GM19468 (cell line): ENCODE data around the gene HMX3.

Experiments
- ATAC-seq: cut with Tn5 transposase; IDR thresholded peaks from one replicate; pipeline ENCODE4 v1.9.1; 2021; ENCODE audit warnings: mild to moderate bottlenecking, moderate library complexity, moderate number of reproducible peaks; ENCODE audit not compliant: unreplicated experiment; ENCODE audit errors: extremely low read depth

HMX3 gene

DNA sequence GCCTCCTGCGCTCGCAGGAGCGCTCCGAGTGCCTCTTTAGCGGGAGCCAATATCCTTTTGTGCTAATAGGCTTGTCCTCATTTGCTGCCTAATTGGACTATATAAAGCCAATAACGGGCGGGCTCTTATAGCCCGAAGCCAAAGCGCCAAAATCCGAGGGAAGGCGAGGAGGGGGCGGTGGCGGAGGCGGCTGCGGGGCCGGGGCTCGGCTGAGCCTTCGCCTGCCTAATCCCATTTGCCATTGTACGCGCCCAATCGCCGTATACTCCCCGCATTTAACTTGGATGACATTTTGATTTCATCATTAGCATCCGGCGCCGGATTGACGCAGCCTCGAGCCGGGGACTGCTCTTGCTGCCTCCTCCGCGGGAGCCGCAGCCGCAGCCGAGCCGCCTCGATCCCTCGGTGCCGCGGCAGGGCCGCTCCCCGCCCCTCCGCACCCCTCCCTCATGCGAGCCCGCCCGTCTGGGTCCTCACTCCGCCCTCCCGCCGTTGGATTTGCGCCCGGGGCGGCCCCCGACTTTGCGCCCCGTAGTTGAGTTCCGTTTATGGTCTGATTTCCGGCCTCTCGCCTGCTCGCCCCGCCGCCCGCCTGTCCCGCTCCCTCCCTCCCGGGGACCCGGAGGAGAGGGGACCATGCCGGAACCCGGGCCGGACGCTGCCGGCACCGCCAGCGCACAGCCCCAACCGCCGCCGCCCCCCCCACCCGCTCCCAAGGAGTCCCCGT is at the start of gene HMX3:
TSS of gene HMX3 (plus strand) at position 556 of the 727 bp plus-strand sequence. CDS start at position 637, 81 bp downstream.
- ATAC-seq: no peak

DNA sequence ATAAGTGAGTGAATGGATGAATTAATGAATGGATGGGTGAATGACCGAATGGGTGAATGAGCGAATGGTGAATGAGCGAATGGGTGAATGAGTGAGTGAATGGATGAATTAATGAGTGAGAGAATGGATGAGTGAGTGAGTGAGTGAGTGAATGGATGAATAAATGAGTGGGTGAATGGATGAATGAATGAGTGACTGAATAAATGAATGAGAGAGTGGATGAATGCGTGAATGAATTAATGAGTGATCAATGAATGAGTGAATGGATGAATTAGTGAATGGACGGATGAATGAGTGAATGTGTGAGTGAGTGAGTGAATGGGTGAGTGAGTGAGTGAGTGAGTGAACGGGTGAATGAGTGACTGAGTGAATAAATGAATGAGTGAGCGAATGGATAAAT is 49.5 kb upstream of the HMX3 start:
- no peak for ATAC-seq

DNA sequence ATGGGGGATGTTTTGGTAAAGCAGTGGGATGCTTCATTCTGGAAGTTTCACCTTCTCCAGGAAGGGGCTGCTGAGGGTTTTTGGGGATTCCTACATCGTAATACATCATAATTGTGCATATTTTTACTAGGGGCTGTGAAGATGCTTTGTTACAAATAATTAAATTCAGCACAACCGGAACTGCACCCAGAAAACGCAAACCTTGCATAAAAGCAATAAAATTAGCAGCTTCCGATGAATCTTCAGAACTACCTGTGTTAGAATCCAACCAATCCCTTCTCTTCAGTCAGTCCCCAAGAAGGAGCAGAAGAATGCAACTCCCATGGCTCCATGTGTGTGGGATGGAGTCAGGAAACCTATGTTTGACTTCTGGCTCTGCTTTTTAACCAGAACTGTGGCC is 48.4 kb upstream of the HMX3 start:
- ATAC-seq: no peak

DNA sequence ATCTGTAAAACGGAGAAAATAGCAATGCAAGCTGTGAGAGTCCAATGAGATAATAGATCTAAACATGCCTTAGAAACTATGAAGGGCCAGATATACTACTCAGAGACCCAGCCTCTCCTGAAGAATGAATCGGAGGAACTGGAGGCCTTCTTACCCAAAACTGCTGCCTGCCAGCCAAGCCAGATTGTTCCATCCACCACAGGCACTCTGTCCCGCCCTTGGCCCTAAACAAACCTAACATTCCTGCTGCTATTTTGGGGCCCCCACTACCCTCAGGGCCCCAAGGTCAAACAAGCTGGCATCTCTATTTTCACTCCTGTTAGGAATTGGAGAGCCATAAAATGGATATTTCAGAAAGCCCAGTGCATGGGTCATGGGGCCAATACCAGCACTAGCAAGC is 48.0 kb upstream of the HMX3 start:
- ATAC-seq: no peak

DNA sequence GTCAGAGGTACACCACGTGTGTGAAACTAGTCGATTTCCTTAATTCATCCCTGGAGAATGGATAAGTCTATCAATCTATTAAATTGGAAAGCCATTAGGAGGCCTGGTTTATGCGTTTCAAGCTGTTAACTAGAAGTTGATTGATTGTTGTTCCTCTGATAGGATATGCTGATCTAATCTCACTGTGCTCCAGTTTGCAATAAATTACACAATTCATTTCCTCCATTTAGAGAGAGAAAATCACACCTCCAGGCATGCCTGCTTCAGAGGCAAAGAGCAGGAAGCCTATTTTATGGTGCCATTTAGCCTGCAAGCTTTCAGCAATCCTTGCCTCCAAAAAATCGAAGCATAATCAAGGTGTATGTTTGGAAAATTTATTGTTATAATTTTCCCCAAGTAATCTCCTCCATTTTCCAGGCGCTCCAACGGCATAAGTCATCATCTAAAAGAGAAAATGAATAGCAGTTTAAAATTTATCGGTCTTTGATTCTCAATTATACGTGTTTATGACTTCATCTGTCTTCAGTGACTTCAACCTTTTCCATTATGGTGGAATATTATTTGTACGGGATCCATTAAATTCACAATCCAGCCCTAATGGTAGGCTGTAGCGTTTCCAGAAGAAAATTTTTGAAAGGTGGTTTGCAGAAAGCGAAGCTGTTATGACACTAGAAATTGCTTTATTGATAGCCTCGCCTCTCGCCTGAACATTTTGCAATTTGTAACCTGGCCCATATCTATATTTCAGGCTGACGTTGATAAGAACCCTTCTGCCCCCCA is 42.9 kb upstream of the HMX3 start:
- no peak for ATAC-seq

DNA sequence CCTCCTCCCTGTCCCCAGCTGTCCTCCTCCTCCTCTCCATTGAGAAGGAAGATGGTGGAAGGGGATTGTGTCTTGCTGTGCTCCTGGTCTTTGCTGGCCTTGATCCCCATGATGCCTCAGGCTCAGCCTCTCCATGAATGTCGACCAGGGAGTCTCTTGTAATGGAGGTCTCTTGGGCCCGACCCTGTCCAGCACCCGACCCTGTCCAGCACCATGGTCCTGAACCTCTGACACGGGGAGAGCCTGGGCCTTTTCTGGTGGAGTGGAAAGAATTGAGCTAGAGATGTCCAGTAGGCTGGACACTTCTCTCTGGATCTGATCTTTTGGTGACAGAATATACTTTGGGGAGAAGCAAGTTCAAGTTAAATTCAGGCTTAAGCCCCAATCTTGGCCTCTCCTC is 42.3 kb upstream of the HMX3 start:
- ATAC-seq: no peak

DNA sequence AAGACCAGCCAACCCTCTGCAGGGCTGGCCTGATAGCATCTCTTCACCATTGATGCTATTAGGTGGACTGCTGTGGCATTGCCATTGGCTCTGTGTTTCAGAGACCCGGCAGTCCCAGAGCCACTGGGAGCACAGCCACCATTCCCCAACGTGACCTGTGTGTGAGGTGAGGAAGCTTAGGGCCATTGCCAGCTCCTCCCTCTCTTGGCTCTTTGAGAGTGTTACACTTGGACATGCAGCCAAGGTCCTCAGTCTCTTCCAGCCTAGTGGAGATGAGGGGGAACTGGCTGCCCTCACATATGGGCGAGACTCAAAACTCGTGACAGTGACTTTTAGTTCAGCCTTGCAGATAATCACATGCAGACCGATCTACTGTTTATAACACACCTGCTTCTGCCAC is 39.3 kb upstream of the HMX3 start:
- no peak for ATAC-seq

DNA sequence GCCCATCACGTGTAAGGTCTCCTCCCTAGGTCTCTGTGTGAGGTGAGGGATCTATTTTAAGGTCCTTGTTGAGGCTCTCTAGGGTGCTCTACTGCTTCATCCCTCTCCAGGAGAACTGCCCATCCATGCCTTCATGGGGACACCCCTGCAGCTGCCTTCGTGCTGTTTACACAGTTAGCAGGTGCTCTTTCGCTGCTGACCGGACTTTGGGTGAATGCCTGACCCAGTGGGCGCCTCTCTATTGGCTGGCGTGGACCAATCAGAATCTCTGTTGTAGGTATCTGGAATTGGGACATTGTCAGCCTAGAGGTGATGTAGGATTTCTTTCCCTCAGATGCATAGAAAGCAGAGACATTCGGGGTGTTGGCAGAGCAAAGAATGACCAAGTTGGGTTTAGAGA is 38.7 kb upstream of the HMX3 start:
- ATAC-seq: no peak

DNA sequence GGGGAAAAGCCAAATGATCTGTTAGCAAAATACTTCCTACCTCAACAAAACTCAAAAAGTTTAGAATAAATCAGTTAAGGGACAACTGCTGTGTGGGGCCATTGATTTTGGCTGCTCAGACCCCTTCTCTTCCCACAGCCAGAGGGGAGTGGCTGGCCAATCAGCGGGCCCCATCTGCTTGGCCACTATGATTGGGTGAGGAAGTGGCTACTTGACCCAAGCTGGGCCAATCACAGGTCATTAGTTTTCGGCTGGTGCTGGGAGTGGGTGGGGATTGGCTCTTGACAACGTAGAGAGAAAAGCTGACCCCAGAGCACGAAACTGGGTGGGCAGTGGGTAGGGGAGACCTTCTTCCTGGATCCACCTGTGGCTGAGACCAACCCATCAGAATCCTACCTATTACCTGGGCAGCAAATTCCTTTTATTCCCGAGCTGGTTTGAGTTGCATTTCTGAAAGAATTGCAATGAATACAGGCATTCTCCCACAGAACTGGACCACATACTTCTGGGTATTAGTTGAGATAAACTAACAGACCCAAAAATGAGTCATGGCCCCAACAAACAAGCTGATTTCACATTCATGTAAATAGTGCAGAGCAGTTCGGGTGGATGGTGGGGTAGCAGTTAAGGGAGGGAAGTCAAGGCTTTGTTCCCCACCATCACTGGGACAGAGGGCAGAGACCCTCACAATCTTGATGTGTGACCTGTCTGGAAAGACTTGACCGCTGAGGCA is 35.6 kb upstream of the HMX3 start:
- no peak for ATAC-seq

DNA sequence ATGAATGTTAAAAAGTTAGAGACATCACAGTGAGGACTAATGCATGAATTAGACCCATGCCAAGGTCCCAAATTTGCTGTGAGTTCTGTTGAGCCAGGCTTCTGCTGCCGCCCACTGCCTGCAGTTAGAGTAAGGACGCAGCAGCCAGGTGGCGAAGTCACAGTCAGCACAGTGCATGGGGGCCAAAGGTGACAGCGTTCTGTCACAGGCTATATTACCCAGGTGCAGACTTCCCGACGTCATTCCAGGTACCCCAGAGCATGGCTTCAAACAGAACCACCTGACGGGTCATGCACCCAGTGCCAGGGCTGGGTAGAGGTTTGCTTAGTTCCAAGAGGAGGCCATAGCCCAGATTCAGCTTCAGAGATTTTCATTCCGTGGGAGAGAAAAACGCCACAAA is 33.9 kb upstream of the HMX3 start:
- no peak for ATAC-seq

DNA sequence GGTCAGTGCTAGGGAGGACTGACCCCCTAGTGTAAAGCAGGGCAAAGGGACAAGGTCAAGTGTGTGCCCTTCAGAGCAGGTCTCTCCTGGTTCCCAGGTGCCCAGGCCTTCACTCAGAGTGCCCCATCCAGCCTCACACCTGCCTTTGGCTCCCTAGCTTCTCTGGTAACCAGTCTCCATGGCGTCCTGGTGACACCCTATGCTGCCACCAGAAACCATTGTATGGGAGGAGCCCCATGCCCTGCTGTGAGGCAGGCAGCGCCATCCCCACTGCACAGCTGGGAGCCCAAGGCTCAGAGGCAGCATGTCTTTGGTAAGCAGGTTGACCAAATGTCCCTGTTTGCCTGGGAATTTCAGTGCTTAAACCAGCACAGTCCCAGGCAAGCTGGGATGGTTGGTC is 33.1 kb upstream of the HMX3 start:
- no peak for ATAC-seq

DNA sequence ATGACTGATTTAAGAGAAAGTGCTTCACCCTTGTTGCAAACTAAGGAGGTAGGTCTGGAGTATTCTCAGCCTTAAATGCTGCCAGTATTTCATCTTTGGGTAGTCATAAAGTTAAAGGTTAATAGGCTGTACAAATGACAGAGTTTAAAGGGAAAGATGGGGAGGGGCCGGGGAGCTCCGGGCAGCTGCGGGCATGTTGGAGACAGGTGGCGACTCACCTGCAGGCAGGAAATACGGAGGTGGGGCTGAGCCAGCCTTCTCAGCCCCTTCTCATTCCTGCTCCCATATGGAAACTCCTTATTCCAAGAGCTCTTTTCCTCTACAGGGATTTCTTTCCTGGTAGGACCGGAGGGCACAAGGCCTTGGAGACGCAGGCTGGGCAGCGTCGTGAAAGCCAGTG is 31.8 kb upstream of the HMX3 start:
- no peak for ATAC-seq

DNA sequence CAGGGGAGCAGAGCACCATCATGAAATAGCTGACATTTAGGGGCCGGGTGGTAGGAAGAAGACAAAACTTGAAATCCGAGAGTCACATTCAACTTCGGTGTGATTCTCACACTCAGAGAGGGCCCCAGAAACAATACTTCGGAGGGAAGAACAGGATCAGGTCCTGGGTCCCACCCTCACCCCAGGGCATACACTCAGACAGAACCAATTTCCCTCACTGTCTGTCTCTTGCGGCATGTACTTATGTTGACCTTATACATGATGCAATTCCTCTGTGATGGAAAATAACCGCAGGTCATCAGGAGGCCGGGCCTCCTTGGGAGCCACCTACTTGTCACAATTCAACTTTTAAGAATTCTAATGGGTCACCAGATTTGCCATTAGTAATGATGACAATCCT is 26.3 kb upstream of the HMX3 start:
- ATAC-seq: no peak

DNA sequence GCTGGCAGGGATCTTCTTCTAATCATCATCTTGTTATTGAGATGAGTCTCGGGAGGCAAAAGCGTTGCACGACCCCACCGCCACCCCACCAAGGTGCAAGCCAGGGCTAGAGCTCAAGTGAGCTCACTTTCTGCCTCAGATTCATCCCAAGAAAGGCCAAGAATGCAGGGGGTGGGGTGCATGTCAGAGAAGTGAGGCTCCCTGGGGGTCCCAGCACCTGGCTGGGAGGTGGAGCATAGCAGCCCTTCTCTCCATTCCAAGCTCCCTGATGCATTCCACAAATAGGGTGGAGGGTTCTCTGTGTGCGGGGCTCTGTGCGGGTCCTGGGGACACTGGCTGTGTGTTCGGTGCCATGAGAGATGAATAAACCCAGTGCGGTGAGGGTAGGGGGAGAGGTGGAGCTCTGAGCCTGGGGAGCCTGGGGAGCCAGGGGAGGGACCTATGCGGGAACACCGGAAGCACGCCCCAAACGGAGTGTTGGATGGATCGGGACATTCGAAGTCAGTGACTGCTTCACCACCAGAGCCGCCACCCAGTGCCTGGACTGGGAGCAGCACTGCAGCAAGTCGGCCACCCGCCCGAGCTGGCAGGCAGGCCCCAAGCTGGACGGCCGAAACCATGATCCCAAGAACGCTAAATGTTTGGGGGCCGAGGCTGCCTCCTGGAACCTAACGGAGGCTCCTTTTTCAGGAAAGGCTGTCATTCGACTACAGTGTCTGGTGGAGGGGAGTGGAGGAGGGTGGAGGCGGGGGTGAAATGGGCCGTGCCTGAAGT is 17.9 kb upstream of the HMX3 start:
- ATAC-seq: no peak

DNA sequence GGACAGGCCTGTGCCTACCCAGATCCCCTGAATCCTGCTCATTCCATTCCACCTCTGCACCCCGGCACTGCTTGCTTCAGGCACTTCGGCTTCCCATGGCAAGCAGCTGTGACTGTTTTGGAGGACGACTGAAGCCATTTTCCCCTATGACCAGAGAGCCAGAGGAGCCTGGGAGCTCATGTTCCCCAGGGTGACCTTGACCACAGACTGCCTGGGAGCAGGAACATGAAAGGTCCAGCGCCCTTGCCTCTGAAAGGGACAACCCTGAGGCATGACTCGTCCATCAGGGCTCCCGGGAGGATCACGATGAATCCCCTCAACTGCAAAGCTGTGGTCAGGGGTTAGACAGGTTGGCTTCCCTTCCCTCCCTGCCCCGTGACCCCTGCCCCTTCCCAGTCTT is 16.7 kb upstream of the HMX3 start:
- no peak for ATAC-seq

DNA sequence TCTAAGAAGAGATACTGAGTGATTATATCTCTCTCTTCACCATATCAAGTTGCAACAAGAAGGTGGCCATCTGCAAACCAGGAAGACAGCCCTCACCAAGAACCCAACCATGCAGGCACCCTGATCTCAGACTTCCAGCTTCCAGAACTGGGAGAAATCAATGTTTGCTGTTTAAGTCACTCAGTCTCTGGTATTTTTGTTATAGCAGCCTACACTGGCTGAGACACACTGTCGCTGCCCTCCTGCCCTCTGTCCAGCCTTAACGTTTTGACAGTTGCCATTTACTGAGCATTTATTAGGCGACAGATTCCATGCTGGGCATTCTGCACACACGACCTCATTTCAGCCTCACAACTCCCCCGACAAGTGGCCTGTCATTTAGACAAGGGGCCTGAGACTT is 9.5 kb upstream of the HMX3 start:
- ATAC-seq: no peak

DNA sequence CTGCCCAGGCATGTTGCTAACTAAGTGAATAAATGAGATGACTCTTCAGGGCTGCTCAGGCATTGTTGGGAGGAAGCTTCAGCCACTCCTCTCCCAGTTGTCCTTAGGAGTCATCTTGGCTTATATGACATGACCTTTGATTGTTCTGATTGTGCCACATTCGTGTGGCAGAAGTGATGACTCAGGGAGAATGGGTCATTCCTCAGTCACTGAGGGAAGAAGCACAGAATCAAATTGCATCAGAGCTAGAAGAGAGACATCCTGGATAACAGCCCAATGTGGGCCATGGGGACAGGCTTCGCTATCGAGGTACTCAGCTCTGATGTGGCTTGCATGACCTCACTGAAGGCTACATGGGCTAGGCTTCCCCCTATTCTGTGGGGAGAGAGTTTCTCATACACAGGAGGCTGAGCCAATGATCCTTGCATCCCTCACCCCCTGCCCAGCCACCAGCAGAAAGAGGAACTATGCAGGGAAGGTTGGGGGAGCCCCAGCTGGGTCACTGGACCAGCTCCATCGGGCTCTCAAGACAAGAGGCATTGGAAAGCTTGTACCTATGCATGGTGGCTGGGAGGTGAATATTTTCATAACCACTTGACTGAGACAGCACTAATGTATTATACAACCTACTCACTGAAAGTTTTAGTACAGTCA is 6.0 kb upstream of the HMX3 start:
- ATAC-seq: no peak

DNA sequence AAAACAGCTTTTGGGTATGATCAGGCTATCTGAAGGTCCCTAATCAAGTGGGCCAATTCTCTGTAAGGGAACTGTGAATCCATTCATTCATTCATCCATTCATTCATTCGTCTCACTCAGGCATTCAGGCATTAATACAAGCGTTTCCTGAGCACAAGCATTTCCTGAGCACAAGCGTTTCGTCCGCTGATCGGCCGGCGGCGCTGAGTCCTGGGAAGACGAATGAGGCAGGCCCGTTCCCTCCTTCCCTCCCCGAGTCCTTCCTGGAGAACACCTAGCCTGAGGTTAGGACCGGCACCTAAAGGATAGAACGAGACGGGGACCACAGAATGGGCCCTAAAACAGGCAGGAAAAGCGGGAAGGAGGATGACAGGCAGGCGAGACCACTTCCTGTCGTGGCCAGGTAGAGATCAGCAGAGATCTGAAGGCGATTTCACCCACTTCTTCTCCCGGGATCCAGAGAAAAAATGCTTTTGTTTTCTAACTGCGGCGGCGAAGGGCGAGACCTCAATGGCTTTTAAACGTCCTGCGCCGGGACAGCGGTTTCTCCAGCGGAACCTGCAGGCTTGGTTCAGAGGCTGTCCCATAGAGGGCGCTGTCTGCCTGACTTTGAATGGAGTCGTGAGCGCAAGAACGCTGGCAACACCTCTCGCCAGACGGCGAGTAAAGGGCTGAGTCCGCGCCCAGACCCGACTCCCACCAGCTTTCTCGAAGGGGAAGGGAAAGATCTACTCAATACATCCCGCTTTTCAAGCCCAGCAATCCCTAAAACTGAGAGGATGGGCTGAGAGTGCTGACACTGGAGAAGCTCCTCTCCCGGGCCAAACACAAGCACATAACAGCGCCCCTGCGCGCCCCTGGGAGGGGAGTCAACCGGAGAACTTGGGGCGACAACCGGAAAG is 2.9 kb upstream of the HMX3 start:
- no peak for ATAC-seq
